ENCODE data around the gene HLA-A.

- TF ChIP-seq CTCF (IDR thresholded peaks at IDR 0.05) (no peak), POLR2A (IDR thresholded peaks at IDR 0.05) (no peak)
These were observed 16.6 kb downstream of the HLA-A start for GRCh38 chr6:29958921-29959320.

Measured in adrenal gland (tissue), 5 donors.